HCT116 (cell line): ENCODE measurements around the gene NF1. TPM values are rescaled to one million over a fixed set of nuclear protein-coding genes. Genes with fewer than 3 reads are reported as not detected.

Source experiments
- ATAC-seq: fragments of 200-7000 bp; cut with Tn5 transposase; 2 replicates; pipeline ENCODE4 v1.9.1; 2020; ENCODE audit warnings: mild to moderate bottlenecking, moderate library complexity
- BruUV-seq: library from RNA; stranded (reverse); fragments of 400-500 nt; replicated peaks from 2 replicates; lab custom pipeline; 2021; lab: Mats Ljungman, UMichigan
- CTCF ChIA-PET: fragments of 300-600 bp; sonication (Branson Sonifier 250); formaldehyde crosslinking; loops from one replicate; lab custom pipeline; 2021; ENCODE audit warnings: antibody characterized with exemption; lab: Charles Lee
- POLR2A ChIA-PET: fragments of 300-600, 350-600 bp; sonication (Branson Sonifier 250); formaldehyde crosslinking; loops from one replicate; lab custom pipeline; 2021; ENCODE audit warnings: antibody characterized with exemption; lab: Charles Lee
- RAD21 ChIA-PET, 2 experiments: fragments of 300-600 bp; sonication (Branson Sonifier 250); formaldehyde crosslinking; loops; one replicate each; lab custom pipeline; 2023; ENCODE audit warnings: low total read pairs in 2 of 2; ENCODE audit not compliant: uncharacterized antibody in 2 of 2, unreplicated experiment in 2 of 2, low non-redundant PET in 1 of 2; lab: Charles Lee
- DNase-seq: peaks from one replicate; pipeline ENCODE4 v3.0.0-alpha.2; 2010; ENCODE audit warnings: low read depth, low spot score
- H2AFZ ChIP-seq: fragments of 200-600 bp; shearing (Covaris generic), sonication (generic); 2 replicates; pipeline ENCODE4 v1.6.1; 2017; ENCODE audit warnings: low read depth, mixed run types, mixed read lengths, antibody characterized with exemption, low read length; ENCODE audit not compliant: poor library complexity, severe bottlenecking
- H3K27ac ChIP-seq: 2 replicates; pipeline ENCODE4 v1.5.1; 2012; ENCODE audit warnings: low read depth, low read length
- H3K27me3 ChIP-seq: fragments of 200-600 bp; sonication (generic); 2 replicates; pipeline ENCODE4 v1.6.1; 2016; ENCODE audit warnings: mixed run types, low read length, mixed read lengths; ENCODE audit not compliant: insufficient read depth
- H3K36me3 ChIP-seq, 2 experiments: fragments of 200-500 bp in 1 of 2; fragments of 200-600 bp in 1 of 2; sonication (Bioruptor generic) in 1 of 2; sonication (generic) in 1 of 2; 2 replicates each; pipeline versions ENCODE4 v1.5.1 to v1.6.1; 2014 to 2016; ENCODE audit warnings: low read length in 2 of 2, inconsistent platforms in 1 of 2, mixed read lengths in 1 of 2, mixed run types in 1 of 2; ENCODE audit not compliant: insufficient read depth in 2 of 2, control insufficient read depth in 1 of 2
- H3K4me1 ChIP-seq, 2 experiments: fragments of 200-600 bp in 1 of 2; sonication (generic) in 1 of 2; 2 replicates each; pipeline versions ENCODE4 v1.5.1 to v1.6.1; 2012 to 2017; ENCODE audit warnings: low read length in 2 of 2, inconsistent platforms in 1 of 2, mild to moderate bottlenecking in 1 of 2, mixed read lengths in 1 of 2, mixed run types in 1 of 2, moderate library complexity in 1 of 2; ENCODE audit not compliant: insufficient read depth in 2 of 2, control insufficient read depth in 1 of 2
- H3K4me2 ChIP-seq: fragments of 200-600 bp; sonication (generic); 2 replicates; pipeline ENCODE4 v1.6.1; 2017; ENCODE audit warnings: mixed run types, low read length, mixed read lengths
- H3K4me3 ChIP-seq, 2 experiments: fragments of 200-600 bp in 1 of 2; sonication (generic) in 1 of 2; replicated peaks in 1 of 2; 2 replicates each; pipeline ENCODE4 v1.5.1; 2011 to 2016; ENCODE audit warnings: low read length in 2 of 2, control low read depth in 1 of 2, low read depth in 1 of 2, mild to moderate bottlenecking in 1 of 2, mixed read lengths in 1 of 2, mixed run types in 1 of 2
- H3K79me2 ChIP-seq: fragments of 200-600 bp; sonication (generic); 2 replicates; pipeline ENCODE4 v1.6.1; 2017; ENCODE audit warnings: mild to moderate bottlenecking, mixed run types, low read length, moderate library complexity, mixed read lengths; ENCODE audit not compliant: insufficient read depth
- H3K9ac ChIP-seq: fragments of 200-600 bp; sonication (generic); 2 replicates; pipeline ENCODE4 v1.6.1; 2016; ENCODE audit warnings: low read length, mixed read lengths
- H3K9me2 ChIP-seq: fragments of 200-600 bp; sonication (generic), shearing (Covaris generic); 2 replicates; pipeline ENCODE4 v1.6.1; 2017; ENCODE audit warnings: mixed run types, mild to moderate bottlenecking, moderate library complexity; ENCODE audit not compliant: insufficient read depth
- H3K9me3 ChIP-seq, 2 experiments: fragments of 200-500 bp in 1 of 2; fragments of 200-600 bp in 1 of 2; sonication (Bioruptor generic) in 1 of 2; sonication (generic) in 1 of 2; 2 replicates each; pipeline ENCODE4 v1.6.1; 2014 to 2017; ENCODE audit warnings: low read length in 2 of 2, mixed read lengths in 2 of 2, inconsistent platforms in 1 of 2, low read depth in 1 of 2, mild to moderate bottlenecking in 1 of 2, mixed run types in 1 of 2, moderate library complexity in 1 of 2; ENCODE audit not compliant: control insufficient read depth in 1 of 2, insufficient read depth in 1 of 2
- H4K20me1 ChIP-seq: fragments of 200-600 bp; sonication (generic), shearing (Covaris generic); 2 replicates; pipeline ENCODE4 v1.6.1; 2017; ENCODE audit warnings: mixed run types, mild to moderate bottlenecking, moderate library complexity; ENCODE audit not compliant: insufficient read depth
- CBX3 ChIP-seq: IDR thresholded peaks from 2 replicates; pipeline ENCODE4 v1.6.1; 2012; ENCODE audit warnings: low read depth
- EGR1 ChIP-seq: IDR thresholded peaks from 2 replicates; pipeline ENCODE4 v1.6.1; 2012; ENCODE audit warnings: low read depth
- ELF1 ChIP-seq: IDR thresholded peaks from 2 replicates; pipeline ENCODE4 v1.6.1; 2012; ENCODE audit warnings: low read depth, borderline replicate concordance
- JUND ChIP-seq: IDR thresholded peaks from 2 replicates; pipeline ENCODE4 v1.6.1; 2012
- MAX ChIP-seq: IDR thresholded peaks from 2 replicates; pipeline ENCODE4 v1.6.1; 2012
- RAD21 ChIP-seq: IDR thresholded peaks from 2 replicates; pipeline ENCODE4 v1.6.1; 2012; ENCODE audit warnings: low read depth, mild to moderate bottlenecking
- REST ChIP-seq: IDR thresholded peaks from 2 replicates; pipeline ENCODE4 v1.6.1; 2012; ENCODE audit warnings: low read depth
- TCF7L2 ChIP-seq: IDR thresholded peaks from 2 replicates; pipeline ENCODE4 v1.7.0; 2011; ENCODE audit warnings: borderline replicate concordance, inconsistent platforms; ENCODE audit not compliant: insufficient read depth, insufficient read length; ENCODE audit errors: extremely low read depth
- ZBTB33 ChIP-seq: IDR thresholded peaks from 2 replicates; pipeline ENCODE4 v1.6.1; 2011; ENCODE audit warnings: mild to moderate bottlenecking, low read length, moderate library complexity; ENCODE audit not compliant: insufficient replicate concordance; ENCODE audit errors: extremely low read depth
- ZFX ChIP-seq: fragments of 450-650 bp; IDR thresholded peaks from 2 replicates; pipeline ENCODE4 v1.6.1; 2017
- ZNF274 ChIP-seq: fragments of 200-500 bp; sonication (Bioruptor generic); IDR thresholded peaks from 2 replicates; pipeline ENCODE4 v1.6.1; 2014; ENCODE audit warnings: mild to moderate bottlenecking, low read depth, low read length, inconsistent platforms
- intact Hi-C: fragments of 100-400 bp; cut with micrococcal nuclease; formaldehyde crosslinking; loops from 2 replicates; pipeline ENCODE4 v1.10.0; 2022
- total RNA-seq: library from RNA; stranded (reverse); gene quantifications from one replicate; pipeline ENCODE4 v1.2.1, GENCODE V29; 2021; ENCODE audit not compliant: unreplicated experiment

The NF1 gene
- total RNA-seq, 1 experiment from 2014 or later: 20.8 TPM

- no peak overlapping the region for H3K4me2 ChIP-seq
- H3K9me2 ChIP-seq: no peaks in the 10 kb centered on the region
- CTCF ChIA-PET: interaction anchor here (1.6 to 1.7 kb wide), 2 partner anchors 7 to 9 kb away, joined by 4 to 7 read pairs; no protein-coding TSS in a partner anchor
- H3K4me1 ChIP-seq: no peaks in the 10 kb centered on the region
- RAD21 ChIA-PET: interaction anchor here in 1 of 2 experiments (0.7 kb wide), 2 partner anchors 9 to 198 kb away, joined by 3 to 8 read pairs; no protein-coding TSS in a partner anchor
- H3K79me2 ChIP-seq: no peaks in the 10 kb centered on the region
- no peaks in the 10 kb centered on the region for H3K36me3 ChIP-seq
- no peak for TF ChIP-seq RAD21
- no peak for TF ChIP-seq TCF7L2
- no peak for TF ChIP-seq ZFX
- TF ChIP-seq JUND: no peak
- no peak for TF ChIP-seq ZNF274
- TF ChIP-seq MAX: no peak
- no peak for TF ChIP-seq ELF1
- TF ChIP-seq ZBTB33: no peak
- TF ChIP-seq REST: no peak
- TF ChIP-seq CBX3: no peak
- no peak for TF ChIP-seq EGR1
- no peaks in the 10 kb centered on the region for H4K20me1 ChIP-seq
- intact Hi-C loops: no loop called here
- no peaks in the 10 kb centered on the region for H3K9me3 ChIP-seq
- H3K9ac ChIP-seq: no peak overlapping the region
- H2AFZ ChIP-seq: no peak overlapping the region
- H3K27ac ChIP-seq: no peak overlapping the region
- H3K27me3 ChIP-seq: no peaks in the 10 kb centered on the region
- no peak overlapping the region for H3K4me3 ChIP-seq
- DNase-seq (no peak), ATAC-seq (no peak)
- POLR2A ChIA-PET: no interaction called here
- no TSS peak for BruUV-seq
These were observed 303.9 kb downstream of the NF1 start for GRCh38 chr17:31398381-31399311.
